UCSD-AML1 (cell line): Measurements from ENCODE around the gene LONP2.
"Not testable (repeated sequence)": the region's sequence is repeated elsewhere in the genome, so short reads cannot be mapped to it uniquely, and the experiment has no call there.

Experiments used
- DNase-seq: peaks from one replicate; lab custom pipeline; 2025; ENCODE audit not compliant: unreplicated experiment; lab: John Stamatoyannopoulos, UW

The LONP2 gene

GRCh38 chr16:48365025-48365600 lies 121.0 kb downstream of the LONP2 start:
- no peak for DNase-seq

GRCh38 chr16:48365601-48366164 lies 121.6 kb downstream of the LONP2 start:
- peak; percentile 93 for DNase-seq

GRCh38 chr16:48366165-48367093 lies 122.3 kb downstream of the LONP2 start:
- DNase-seq = peak; percentile 49

- DNase-seq = no peak
These were observed 123.4 kb downstream of the LONP2 start for GRCh38 chr16:48367441-48368049.

DNA sequence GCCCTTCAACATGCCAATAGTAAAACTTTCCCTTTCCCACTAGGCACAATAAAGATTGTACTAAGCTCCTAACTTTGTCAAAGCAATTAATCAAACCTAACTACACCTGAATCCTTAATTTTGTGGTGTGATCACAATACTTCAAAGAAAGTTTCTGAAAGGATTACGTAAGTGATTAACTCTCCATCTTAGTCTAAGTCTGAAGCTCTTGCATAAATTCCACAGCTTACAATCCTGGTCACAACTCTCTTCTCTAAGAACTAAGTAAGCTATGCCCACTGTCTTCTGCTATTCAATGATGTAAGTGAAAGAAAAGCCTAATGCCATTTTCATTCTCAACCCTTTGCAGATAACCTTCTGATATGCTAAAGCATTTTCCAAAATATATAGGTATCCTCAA lies 125.7 kb downstream of the LONP2 start:
- no peak for DNase-seq

DNA sequence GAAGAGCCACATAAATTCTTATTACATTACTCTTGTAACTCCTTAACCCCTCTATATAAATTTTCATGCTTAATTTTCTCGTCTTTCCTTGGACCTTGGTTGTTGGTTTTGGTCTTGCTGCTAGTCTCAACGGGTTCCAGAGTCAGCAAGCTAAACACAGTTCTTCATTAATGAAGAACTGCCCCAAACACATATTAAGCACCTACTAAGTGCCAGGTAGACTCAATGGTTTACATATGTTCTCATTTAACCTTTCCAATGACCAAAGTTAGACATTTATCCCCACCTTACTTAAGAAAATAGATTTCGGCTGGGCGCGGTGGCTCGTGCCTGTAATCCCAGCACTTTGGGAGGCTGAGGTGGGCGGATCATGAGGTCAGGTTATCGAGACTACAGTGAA lies 126.1 kb downstream of the LONP2 start:
- DNase-seq = no peak

GRCh38 chr16:48370668-48371392 lies 126.7 kb downstream of the LONP2 start:
- DNase-seq = not testable (repeated sequence)

GRCh38 chr16:48371393-48371780 lies 127.3 kb downstream of the LONP2 start:
- no peak for DNase-seq

- no peak for DNase-seq
These were observed 128.6 kb downstream of the LONP2 start for GRCh38 chr16:48372744-48373143.

DNA sequence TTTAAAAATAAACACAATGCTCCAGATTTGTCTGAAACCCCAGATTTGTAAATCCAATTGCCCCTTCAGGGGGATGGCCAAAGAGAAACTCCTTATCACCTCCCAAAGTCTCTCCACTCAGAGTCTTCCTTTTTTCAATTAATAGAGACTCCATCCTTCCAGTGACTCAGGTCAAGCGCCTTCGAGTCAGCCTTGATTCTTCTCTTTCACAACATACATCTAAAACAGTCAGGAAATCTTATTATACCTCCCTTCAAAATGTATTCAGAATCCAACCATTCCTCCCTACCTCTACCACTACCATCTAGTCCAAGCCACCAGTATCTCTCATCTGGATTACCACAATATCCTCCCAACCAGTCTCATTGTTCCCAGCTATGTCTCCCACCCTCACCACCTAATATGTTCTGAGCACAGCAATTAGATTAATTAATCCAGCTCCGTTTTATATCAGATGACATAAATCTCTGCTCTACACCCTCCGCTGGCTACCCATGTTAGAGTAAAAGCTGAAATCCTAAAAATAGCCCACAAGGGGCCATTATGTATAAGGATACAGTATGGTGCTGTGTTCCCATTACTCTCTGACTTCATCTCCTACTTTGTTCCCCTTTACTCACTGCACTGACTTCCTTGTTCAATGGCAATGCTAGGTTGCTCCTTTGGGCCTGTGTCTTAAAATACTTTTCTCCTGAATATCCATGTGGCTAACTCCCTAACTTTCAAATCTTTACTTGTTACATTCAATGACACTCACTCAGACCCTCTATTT lies 129.3 kb downstream of the LONP2 start:
- DNase-seq = no peak

- no peak for DNase-seq
These were observed 130.2 kb downstream of the LONP2 start for GRCh38 chr16:48374255-48374654.

GRCh38 chr16:48377301-48377700 lies 133.2 kb downstream of the LONP2 start:
- not testable (repeated sequence) for DNase-seq

DNA sequence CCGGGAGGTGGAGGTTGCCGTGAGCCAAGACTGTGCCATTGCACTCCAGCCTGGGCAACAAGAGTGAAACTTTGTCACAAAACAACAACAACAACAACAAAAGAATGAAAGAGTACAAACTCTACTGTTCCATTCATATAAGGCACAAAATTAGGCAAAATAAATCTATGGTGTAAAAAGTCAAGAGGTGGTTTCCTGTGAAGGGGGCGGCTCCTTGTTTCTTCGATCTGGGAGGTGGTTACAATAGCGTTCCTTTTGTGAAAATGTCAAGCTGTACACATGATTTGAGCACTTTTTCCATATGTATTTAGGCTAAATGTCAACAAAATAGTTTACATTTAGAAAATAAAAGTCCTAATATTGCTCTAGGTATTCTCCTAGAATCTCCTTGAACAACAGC lies 134.2 kb downstream of the LONP2 start:
- no peak for DNase-seq

DNA sequence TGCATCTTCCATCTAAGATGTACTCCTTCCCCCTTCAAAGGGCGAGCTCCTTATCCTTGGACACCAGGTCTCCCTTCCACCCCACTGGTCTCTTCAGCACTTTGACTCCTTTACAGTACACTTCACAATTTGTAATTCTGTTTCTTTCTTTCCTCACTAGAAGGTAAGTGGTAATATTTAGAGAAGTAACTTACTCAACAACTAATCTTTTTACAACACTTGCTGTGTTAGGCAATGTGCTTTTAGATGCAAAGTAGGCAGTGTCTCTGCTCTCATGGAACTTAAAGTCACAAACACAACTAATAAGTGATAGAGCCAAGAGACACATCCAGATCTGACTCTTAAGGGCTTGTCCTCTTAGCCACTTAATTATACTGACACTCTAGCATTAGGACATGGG lies 134.7 kb downstream of the LONP2 start:
- no peak for DNase-seq

DNA sequence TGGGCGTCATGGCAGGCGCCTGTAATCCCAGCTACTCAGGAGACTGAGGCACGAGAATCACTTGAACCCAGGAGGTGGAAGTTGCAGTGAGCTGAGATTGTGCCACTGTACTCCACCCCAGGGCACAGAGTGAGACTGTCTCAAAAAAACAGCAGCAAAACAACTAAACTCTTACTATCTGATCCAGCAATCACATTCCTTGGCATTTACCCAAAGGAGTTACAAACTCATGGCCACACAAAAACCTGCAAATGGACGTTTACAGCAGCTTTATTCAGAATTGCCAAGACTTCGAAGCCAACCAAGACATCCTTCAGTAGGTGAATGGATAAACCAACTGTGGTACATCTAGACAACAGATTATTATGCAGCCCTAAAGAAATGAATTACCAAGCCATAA lies 137.1 kb downstream of the LONP2 start:
- no peak for DNase-seq

GRCh38 chr16:48382131-48382530 lies 138.0 kb downstream of the LONP2 start:
- no peak for DNase-seq

DNA sequence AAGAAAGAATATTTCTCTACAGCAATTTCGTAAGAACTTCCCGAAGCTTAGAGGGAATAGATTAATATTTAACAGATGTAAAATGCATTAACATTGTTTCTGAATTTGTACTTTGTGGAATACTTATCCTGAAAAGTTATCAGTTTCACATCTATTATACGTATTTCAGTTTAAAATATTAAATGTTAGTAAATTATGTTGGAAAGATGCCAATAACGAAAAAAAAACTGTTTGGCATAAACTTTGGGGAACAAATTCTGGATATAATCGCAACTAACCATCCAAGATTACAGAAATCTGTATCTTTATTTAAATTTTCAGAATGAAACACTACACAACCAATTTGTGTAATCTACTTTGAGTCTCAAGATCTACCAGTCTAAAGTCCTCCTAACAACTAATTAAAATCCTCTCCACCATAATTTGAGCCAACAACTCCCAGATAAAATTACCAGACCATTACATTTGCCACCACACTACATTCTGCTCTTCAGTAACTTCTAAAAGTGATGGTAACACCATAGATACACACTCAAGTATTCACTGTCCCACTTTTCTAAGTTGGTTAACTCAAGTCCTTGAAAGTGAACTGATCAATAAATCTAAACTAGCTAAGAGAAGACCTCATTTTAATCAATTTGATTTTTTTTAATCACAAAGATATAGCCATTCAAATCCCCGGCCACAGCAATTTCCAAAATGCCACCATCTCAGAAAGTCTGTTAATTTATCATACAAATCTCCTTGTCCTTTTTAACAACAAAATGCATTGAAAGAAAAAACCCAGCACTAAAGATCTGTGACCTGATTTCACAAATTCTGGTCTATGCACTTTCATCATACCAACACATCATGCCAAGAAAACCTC lies 139.1 kb downstream of the LONP2 start:
- no peak for DNase-seq

- no peak for DNase-seq
These were observed 139.9 kb downstream of the LONP2 start for GRCh38 chr16:48383877-48384519.
